ENCODE results near the gene PIGK. TPM values are rescaled to one million over a fixed set of nuclear protein-coding genes. Genes with fewer than 3 reads are reported as not detected.

Gene PIGK
- total and polyA plus RNA-seq, 2 donors (not counting 1 experiment from before 2014, with no cell fraction given): 3.1 to 14.9 TPM

DNA sequence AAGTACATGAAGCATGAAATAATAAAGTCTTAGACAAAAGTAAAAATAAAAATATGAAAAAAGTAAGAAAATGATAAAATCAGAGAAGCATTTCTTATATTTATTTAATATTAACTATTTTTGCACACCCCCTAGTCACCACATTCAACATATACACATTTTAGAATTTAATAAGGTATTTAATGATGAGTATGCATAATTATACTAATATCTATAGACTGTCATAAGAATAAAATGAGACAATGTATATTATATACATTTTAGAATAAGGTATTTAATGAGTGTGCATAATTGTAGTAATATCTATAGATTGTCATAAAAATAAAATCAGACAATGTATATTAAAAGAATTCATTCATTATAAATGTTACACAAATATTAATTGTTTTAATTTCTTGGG lies 18.9 kb downstream of the PIGK start:
- H2AFZ ChIP-seq (ENCODE audit: insufficient read depth, low read depth, low read length, poor library complexity, severe bottlenecking): no peak overlapping the region
- no peak overlapping the region for H3K27ac Mint-ChIP-seq
- H3K27me3 ChIP-seq (replicated peaks in 1 of 4; ENCODE audit: control extremely low read depth in 1 of 4, control insufficient read depth in 3 of 4, insufficient read depth in 4 of 4, low read length in 3 of 4): no peaks in the 10 kb centered on the region
- no peak overlapping the region for H3K4me3 Mint-ChIP-seq
- ATAC-seq (ENCODE audit: low read depth): no peak
- no peak overlapping the region for H3K4me3 ChIP-seq (ENCODE audit: control extremely low read depth in 1 of 5, extremely low read depth in 1 of 5, insufficient read depth in 1 of 5, low read depth in 2 of 5, low read length in 4 of 5)
- CTCF ChIA-PET: no interaction called here
- intact Hi-C loops (cut with micrococcal nuclease): no loop called here
- H3K4me1 Mint-ChIP-seq: no peaks in the 10 kb centered on the region
- peaks cover 0 to 1% (median 1%) of the 10 kb centered on the region in 3 donors for H3K9me3 ChIP-seq (ENCODE audit: control extremely low read depth in 1 of 3, control insufficient read depth in 2 of 3, insufficient read depth in 1 of 3, low read length in 2 of 3)
- no peak overlapping the region for H3K4me2 ChIP-seq (replicated peaks; ENCODE audit: low read depth, low read length, poor library complexity, severe bottlenecking)
- H3K4me1 ChIP-seq (ENCODE audit: control insufficient read depth in 2 of 2, insufficient read depth in 2 of 2, low read length in 2 of 2): no peaks in the 10 kb centered on the region
- POLR2A ChIA-PET: no interaction called here
- no peaks in the 10 kb centered on the region for H3K79me2 ChIP-seq (ENCODE audit: control insufficient read depth, insufficient read depth, low read length)
- H3K9me3 Mint-ChIP-seq (ENCODE audit: insufficient read depth): peaks cover 10% of the 10 kb centered on the region
- no peaks in the 10 kb centered on the region for H3K27me3 Mint-ChIP-seq
- peaks cover under 1 to 7% of the 10 kb centered on the region in 2 experiments for H3K36me3 ChIP-seq (replicated peaks in 1 of 2; ENCODE audit: control extremely low read depth in 1 of 2, control insufficient read depth in 1 of 2, extremely low read depth in 1 of 2, insufficient read depth in 2 of 2, low read length in 1 of 2)
- no peaks in the 10 kb centered on the region for H4K20me1 ChIP-seq (ENCODE audit: control insufficient read depth, insufficient read depth, low read length, poor library complexity, severe bottlenecking)
- no peak for DNase-seq
- no peak for TF ChIP-seq EZH2 (IDR thresholded peaks at IDR 0.05; ENCODE audit: borderline replicate concordance, insufficient read depth, low read depth, low read length, poor library complexity, severe bottlenecking)
- TF ChIP-seq, protein P1, sequence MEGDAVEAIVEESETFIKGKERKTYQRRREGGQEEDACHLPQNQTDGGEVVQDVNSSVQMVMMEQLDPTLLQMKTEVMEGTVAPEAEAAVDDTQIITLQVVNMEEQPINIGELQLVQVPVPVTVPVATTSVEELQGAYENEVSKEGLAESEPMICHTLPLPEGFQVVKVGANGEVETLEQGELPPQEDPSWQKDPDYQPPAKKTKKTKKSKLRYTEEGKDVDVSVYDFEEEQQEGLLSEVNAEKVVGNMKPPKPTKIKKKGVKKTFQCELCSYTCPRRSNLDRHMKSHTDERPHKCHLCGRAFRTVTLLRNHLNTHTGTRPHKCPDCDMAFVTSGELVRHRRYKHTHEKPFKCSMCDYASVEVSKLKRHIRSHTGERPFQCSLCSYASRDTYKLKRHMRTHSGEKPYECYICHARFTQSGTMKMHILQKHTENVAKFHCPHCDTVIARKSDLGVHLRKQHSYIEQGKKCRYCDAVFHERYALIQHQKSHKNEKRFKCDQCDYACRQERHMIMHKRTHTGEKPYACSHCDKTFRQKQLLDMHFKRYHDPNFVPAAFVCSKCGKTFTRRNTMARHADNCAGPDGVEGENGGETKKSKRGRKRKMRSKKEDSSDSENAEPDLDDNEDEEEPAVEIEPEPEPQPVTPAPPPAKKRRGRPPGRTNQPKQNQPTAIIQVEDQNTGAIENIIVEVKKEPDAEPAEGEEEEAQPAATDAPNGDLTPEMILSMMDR (IDR thresholded peaks at IDR 0.05): no peak
- no peak overlapping the region for H3K9ac ChIP-seq (ENCODE audit: low read length)
- no peak overlapping the region for H3K27ac ChIP-seq (ENCODE audit: low read length in 2 of 2)

- POLR2A ChIA-PET: no interaction called here
- Mint-ChIP-seq H3K27me3 (no peaks in the 10 kb centered on the region), H3K4me1 (no peaks in the 10 kb centered on the region), H3K9me3 (ENCODE audit: insufficient read depth) (peaks cover 6% of the 10 kb centered on the region), H3K4me3 (no peak overlapping the region), H3K27ac (no peak overlapping the region)
- DNase-seq: no peak
- no peak overlapping the region for H2AFZ ChIP-seq (ENCODE audit: insufficient read depth, low read depth, low read length, poor library complexity, severe bottlenecking)
- intact Hi-C loops (cut with micrococcal nuclease): no loop called here
- no peaks in the 10 kb centered on the region for H3K27me3 ChIP-seq (replicated peaks in 1 of 4; ENCODE audit: control extremely low read depth in 1 of 4, control insufficient read depth in 3 of 4, insufficient read depth in 4 of 4, low read length in 3 of 4)
- no peak overlapping the region for H3K9ac ChIP-seq (ENCODE audit: low read length)
- no peaks in the 10 kb centered on the region for H4K20me1 ChIP-seq (ENCODE audit: control insufficient read depth, insufficient read depth, low read length, poor library complexity, severe bottlenecking)
- CTCF ChIA-PET: no interaction called here
- H3K9me3 ChIP-seq (ENCODE audit: control extremely low read depth in 1 of 3, control insufficient read depth in 2 of 3, insufficient read depth in 1 of 3, low read length in 2 of 3): no peaks in the 10 kb centered on the region
- no peak overlapping the region for H3K27ac ChIP-seq (ENCODE audit: low read length in 2 of 2)
- no CpG with 5 or more reads among the region's 3 CpGs for WGBS (ENCODE audit: insufficient coverage)
- H3K4me2 ChIP-seq (replicated peaks; ENCODE audit: low read depth, low read length, poor library complexity, severe bottlenecking): no peak overlapping the region
- no peak overlapping the region for H3K4me3 ChIP-seq (ENCODE audit: control extremely low read depth in 1 of 5, extremely low read depth in 1 of 5, insufficient read depth in 1 of 5, low read depth in 2 of 5, low read length in 4 of 5)
- H3K36me3 ChIP-seq (replicated peaks in 1 of 2; ENCODE audit: control extremely low read depth in 1 of 2, control insufficient read depth in 1 of 2, extremely low read depth in 1 of 2, insufficient read depth in 2 of 2, low read length in 1 of 2): peaks cover 0 to 10% of the 10 kb centered on the region in 2 experiments
- no peaks in the 10 kb centered on the region for H3K4me1 ChIP-seq (ENCODE audit: control insufficient read depth in 2 of 2, insufficient read depth in 2 of 2, low read length in 2 of 2)
- no peak for TF ChIP-seq EZH2 (IDR thresholded peaks at IDR 0.05; ENCODE audit: borderline replicate concordance, insufficient read depth, low read depth, low read length, poor library complexity, severe bottlenecking)
- TF ChIP-seq, protein P1 (IDR thresholded peaks at IDR 0.05): no peak
- H3K79me2 ChIP-seq (ENCODE audit: control insufficient read depth, insufficient read depth, low read length): no peaks in the 10 kb centered on the region
- no peak for ATAC-seq (ENCODE audit: low read depth)
These were observed 21.9 kb downstream of the PIGK start for GRCh38 chr1:77197351-77197750.

All from B cell (primary cell).